Testis (tissue), 2 donors: ENCODE data around the gene CDK5RAP2.

ENCODE experiments used
- POLR2A ChIP-seq: fragments of 450-650 bp; IDR thresholded peaks from one replicate; pipeline ENCODE4 v1.6.1; 2017; ENCODE audit warnings: antibody characterized with exemption, mild to moderate bottlenecking, moderate library complexity
- TF ChIP-seq, protein P1 (sequence below), 3 experiments: fragments of 450-650 bp in 2 of 3; fragments of 200-600 bp in 1 of 3; sonication (generic) in 1 of 3; IDR thresholded peaks; one replicate each; pipeline ENCODE4 v1.5.1; 2016 to 2019; ENCODE audit warnings: antibody characterized with exemption in 3 of 3, mild to moderate bottlenecking in 2 of 3, moderate library complexity in 1 of 3

DNA sequence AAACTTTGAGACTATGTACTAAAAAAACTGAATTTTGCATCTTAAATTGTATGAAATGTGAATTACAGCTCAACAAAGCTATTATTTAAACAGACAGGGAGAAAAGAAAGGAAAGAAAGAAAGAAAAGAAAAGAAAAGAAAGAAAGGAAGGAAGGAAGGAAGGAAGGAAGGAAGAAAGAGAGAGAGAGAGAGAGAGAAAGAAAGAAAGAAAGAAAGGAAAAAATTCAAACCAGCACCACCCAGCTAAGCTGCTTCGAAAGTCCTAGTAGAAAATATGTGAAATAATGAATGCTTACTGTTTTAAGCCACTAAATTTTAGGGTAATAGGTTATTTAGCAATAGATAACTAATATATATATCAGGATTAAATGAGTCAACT is 31.7 kb upstream of the CDK5RAP2 start:
- TF ChIP-seq, protein P1, sequence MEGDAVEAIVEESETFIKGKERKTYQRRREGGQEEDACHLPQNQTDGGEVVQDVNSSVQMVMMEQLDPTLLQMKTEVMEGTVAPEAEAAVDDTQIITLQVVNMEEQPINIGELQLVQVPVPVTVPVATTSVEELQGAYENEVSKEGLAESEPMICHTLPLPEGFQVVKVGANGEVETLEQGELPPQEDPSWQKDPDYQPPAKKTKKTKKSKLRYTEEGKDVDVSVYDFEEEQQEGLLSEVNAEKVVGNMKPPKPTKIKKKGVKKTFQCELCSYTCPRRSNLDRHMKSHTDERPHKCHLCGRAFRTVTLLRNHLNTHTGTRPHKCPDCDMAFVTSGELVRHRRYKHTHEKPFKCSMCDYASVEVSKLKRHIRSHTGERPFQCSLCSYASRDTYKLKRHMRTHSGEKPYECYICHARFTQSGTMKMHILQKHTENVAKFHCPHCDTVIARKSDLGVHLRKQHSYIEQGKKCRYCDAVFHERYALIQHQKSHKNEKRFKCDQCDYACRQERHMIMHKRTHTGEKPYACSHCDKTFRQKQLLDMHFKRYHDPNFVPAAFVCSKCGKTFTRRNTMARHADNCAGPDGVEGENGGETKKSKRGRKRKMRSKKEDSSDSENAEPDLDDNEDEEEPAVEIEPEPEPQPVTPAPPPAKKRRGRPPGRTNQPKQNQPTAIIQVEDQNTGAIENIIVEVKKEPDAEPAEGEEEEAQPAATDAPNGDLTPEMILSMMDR (IDR thresholded peaks at IDR 0.05): no peak
- no peak for TF ChIP-seq POLR2A
